HCT116 (cell line): ENCODE measurements around the gene VWA5A.
"Not testable (repeated sequence)": the region's sequence is repeated elsewhere in the genome, so short reads cannot be mapped to it uniquely, and the experiment has no call there.

Source experiments
- CEBPB ChIP-seq: IDR thresholded peaks from 2 replicates; pipeline ENCODE4 v1.6.1; 2012; ENCODE audit warnings: low read depth
- CTCF ChIP-seq, 3 experiments: fragments of 200-600 bp in 1 of 3; sonication (generic) in 1 of 3; IDR thresholded peaks in 2 of 3; conservative IDR thresholded peaks in 1 of 3; 2 replicates each; pipeline ENCODE4 v1.5.1; 2012 to 2017; ENCODE audit warnings: low read depth in 2 of 3, low read length in 2 of 3, antibody characterized with exemption in 1 of 3, borderline replicate concordance in 1 of 3, control low read depth in 1 of 3, mild to moderate bottlenecking in 1 of 3, mixed read lengths in 1 of 3, mixed run types in 1 of 3, moderate library complexity in 1 of 3; ENCODE audit not compliant: insufficient read depth in 1 of 3
- EZH2 ChIP-seq: fragments of 200-600 bp; sonication (generic); IDR thresholded peaks from 2 replicates; pipeline ENCODE4 v1.6.1; 2017; ENCODE audit warnings: antibody characterized with exemption, mixed run types
- POLR2A ChIP-seq: IDR thresholded peaks from 2 replicates; pipeline ENCODE4 v1.7.0; 2011; ENCODE audit warnings: borderline replicate concordance; ENCODE audit not compliant: insufficient read depth, insufficient read length; ENCODE audit errors: extremely low read depth

GRCh38 chr11:124127134-124127533 lies 11.9 kb downstream of the VWA5A start:
- TF ChIP-seq EZH2; CTCF (IDR thresholded peaks at IDR 0.05 in 2 of 3, conservative IDR thresholded peaks at IDR 0.05 in 1 of 3; ENCODE audit: borderline replicate concordance in 1 of 3, insufficient read depth in 1 of 3, low read depth in 2 of 3, low read length in 2 of 3); POLR2A; CEBPB: not testable (repeated sequence)
